GM23338 (cell line): ENCODE data around the gene CFAP74. TPM values are rescaled to one million over a fixed set of nuclear protein-coding genes. Genes with fewer than 3 reads are reported as not detected.

Experiments used
- ATAC-seq: fragments of 200-7000 bp; cut with Tn5 transposase; 3 replicates; pipeline ENCODE4 v1.9.1; 2020
- DNase-seq: peaks from one replicate; pipeline ENCODE4 v3.0.0-alpha.2; 2015; ENCODE audit warnings: low spot score
- H2AFZ ChIP-seq: fragments of 200-600 bp; sonication (generic); 2 replicates; pipeline ENCODE4 v1.8.0; 2016; ENCODE audit warnings: antibody characterized with exemption, mild to moderate bottlenecking, moderate library complexity
- H3F3A ChIP-seq: fragments of 200-600 bp; sonication (generic); replicated peaks from 2 replicates; pipeline ENCODE4 v1.8.0; 2017; ENCODE audit warnings: antibody characterized with exemption, mixed run types, low read depth
- H3K27ac ChIP-seq: fragments of 200-600 bp; sonication (generic); 2 replicates; pipeline ENCODE4 v1.6.1; 2016; ENCODE audit warnings: low read depth
- H3K27me3 ChIP-seq: fragments of 200-600 bp; sonication (generic); 2 replicates; pipeline ENCODE4 v1.8.0; 2016; ENCODE audit warnings: mild to moderate bottlenecking, mixed run types, moderate library complexity; ENCODE audit not compliant: insufficient read depth
- H3K36me3 ChIP-seq: fragments of 200-600 bp; sonication (generic); 2 replicates; pipeline ENCODE4 v1.8.0; 2016; ENCODE audit warnings: mild to moderate bottlenecking; ENCODE audit not compliant: insufficient read depth
- H3K4me1 ChIP-seq: fragments of 200-600 bp; sonication (generic); 2 replicates; pipeline ENCODE4 v1.8.0; 2016; ENCODE audit warnings: mild to moderate bottlenecking, moderate library complexity; ENCODE audit not compliant: insufficient read depth
- H3K4me2 ChIP-seq: fragments of 200-600 bp; sonication (generic); 2 replicates; pipeline ENCODE4 v1.7.1; 2017; ENCODE audit warnings: mixed run types
- H3K4me3 ChIP-seq: fragments of 200-600 bp; sonication (generic); 2 replicates; pipeline ENCODE4 v1.6.1; 2016; ENCODE audit warnings: mixed run types
- H3K79me2 ChIP-seq: fragments of 200-600 bp; sonication (generic); replicated peaks from 2 replicates; pipeline ENCODE4 v1.8.0; 2017; ENCODE audit warnings: mild to moderate bottlenecking; ENCODE audit not compliant: insufficient read depth
- H3K9me2 ChIP-seq: fragments of 200-600 bp; sonication (generic); 2 replicates; pipeline ENCODE4 v1.8.0; 2017; ENCODE audit not compliant: insufficient read depth
- H4K20me1 ChIP-seq: fragments of 200-600 bp; sonication (generic); replicated peaks from 2 replicates; pipeline ENCODE4 v1.8.0; 2017; ENCODE audit warnings: mild to moderate bottlenecking; ENCODE audit not compliant: insufficient read depth
- H3K27ac Mint-ChIP-seq: 2 replicates; pipeline ENCODE4 v1.8.0; 2020; ENCODE audit warnings: inconsistent platforms, mild to moderate bottlenecking, moderate library complexity, mixed read lengths
- H3K27me3 Mint-ChIP-seq: 3 replicates; pipeline ENCODE4 v1.8.0; 2022; ENCODE audit warnings: low read depth, mild to moderate bottlenecking, moderate library complexity, mixed read lengths, inconsistent platforms; ENCODE audit not compliant: insufficient read depth, poor library complexity
- H3K36me3 Mint-ChIP-seq: 3 replicates; pipeline ENCODE4 v1.8.0; 2021; ENCODE audit warnings: low read depth, mild to moderate bottlenecking, inconsistent platforms, moderate library complexity, mixed read lengths
- H3K4me1 Mint-ChIP-seq: 3 replicates; pipeline ENCODE4 v1.8.0; 2020; ENCODE audit warnings: mild to moderate bottlenecking, inconsistent platforms, mixed read lengths
- H3K4me3 Mint-ChIP-seq: 3 replicates; pipeline ENCODE4 v1.8.0; 2021; ENCODE audit warnings: moderate library complexity, mild to moderate bottlenecking, inconsistent platforms, mixed read lengths
- H3K9me3 Mint-ChIP-seq: 3 replicates; pipeline ENCODE4 v1.8.0; 2020; ENCODE audit warnings: moderate library complexity, mild to moderate bottlenecking, inconsistent platforms, mixed read lengths
- CREB1 ChIP-seq: fragments of 250-450 bp; sonication (Bioruptor Pico); IDR thresholded peaks from 2 replicates; pipeline ENCODE4 v1.5.0; 2020; ENCODE audit warnings: low read depth, mild to moderate bottlenecking, moderate library complexity
- CTCF ChIP-seq, 2 experiments: fragments of 200-600 bp in 1 of 2; sonication (generic) in 1 of 2; conservative IDR thresholded peaks; 2 replicates each; pipeline versions ENCODE4 v1.5.1 to v1.6.1; 2016 to 2017; ENCODE audit warnings: antibody characterized with exemption in 2 of 2, low read depth in 2 of 2, mild to moderate bottlenecking in 2 of 2, moderate library complexity in 1 of 2
- EZH2 ChIP-seq: fragments of 200-600 bp; sonication (generic); IDR thresholded peaks from one replicate; pipeline ENCODE4 v1.8.0; 2017; ENCODE audit warnings: antibody characterized with exemption, mild to moderate bottlenecking, low read depth; ENCODE audit not compliant: unreplicated experiment
- EZH2phosphoT487 ChIP-seq: fragments of 200-600 bp; sonication (generic); IDR thresholded peaks from one replicate; pipeline ENCODE4 v1.8.1; 2018; ENCODE audit warnings: antibody characterized with exemption; ENCODE audit not compliant: unreplicated experiment
- JUNB ChIP-seq: IDR thresholded peaks from one replicate; pipeline ENCODE4 v1.6.1; 2016; ENCODE audit warnings: antibody characterized with exemption; ENCODE audit not compliant: unreplicated experiment
- NANOG ChIP-seq: IDR thresholded peaks from 2 replicates; pipeline ENCODE4 v1.6.1; 2016; ENCODE audit warnings: antibody characterized with exemption, borderline replicate concordance
- POLR2AphosphoS5 ChIP-seq: IDR thresholded peaks from 2 replicates; pipeline ENCODE4 v1.6.1; 2016; ENCODE audit warnings: antibody characterized with exemption, low read depth
- REST ChIP-seq: IDR thresholded peaks from one replicate; pipeline ENCODE4 v1.6.1; 2018; ENCODE audit warnings: antibody characterized with exemption; ENCODE audit not compliant: unreplicated experiment
- STAT1 ChIP-seq: IDR thresholded peaks from one replicate; pipeline ENCODE4 v1.6.1; 2016; ENCODE audit warnings: antibody characterized with exemption; ENCODE audit not compliant: unreplicated experiment
- ZNF331 ChIP-seq: fragments of 250-450 bp; sonication (Bioruptor Pico); IDR thresholded peaks from 2 replicates; pipeline ENCODE4 v1.5.0; 2020; ENCODE audit warnings: low read depth, mild to moderate bottlenecking, moderate library complexity
- ZNF462 ChIP-seq: fragments of 250-450 bp; sonication (Bioruptor Pico); IDR thresholded peaks from 2 replicates; pipeline ENCODE4 v1.5.0; 2020; ENCODE audit warnings: mild to moderate bottlenecking, moderate library complexity
- polyA plus RNA-seq: library from polyadenylated mRNA; unstranded; fragments of >200 nt; fragmentation: Nextera tagmentation; extraction: Ambion mirVana; gene quantifications from 2 replicates; pipeline ENCODE4 v1.2.1, GENCODE V29; 2016
- total RNA-seq: library from RNA; depleted of rRNA; stranded (reverse); fragments of >200 nt; shearing (Covaris generic); gene quantifications from 2 replicates; pipeline ENCODE4 v1.2.3, GENCODE V29; 2014

The CFAP74 gene
- total and polyA plus RNA-seq, 2 experiments from 2014 or later = 0.21 TPM; not detected in 1

- ATAC-seq = no peak
- no peaks in the 10 kb centered on the region for H3K36me3 ChIP-seq
- H2AFZ ChIP-seq = no peak overlapping the region
- Mint-ChIP-seq H3K9me3 (peaks cover 15% of the 10 kb centered on the region), H3K27me3 (peaks cover 13% of the 10 kb centered on the region), H3K36me3 (no peaks in the 10 kb centered on the region; the same call in 2 of the 3 replicates), H3K4me3 (no peak overlapping the region; the same call in 2 of the 3 replicates), H3K4me1 (peaks cover 4% of the 10 kb centered on the region; the same call in 1 of the 3 replicates), H3K27ac (no peak overlapping the region)
- H3K27ac ChIP-seq = no peak overlapping the region
- DNase-seq = no peak
- peaks cover 8% of the 10 kb centered on the region for H3F3A ChIP-seq
- H3K4me3 ChIP-seq = no peak overlapping the region
- TF ChIP-seq CREB1 (CRISPR knock-in tag) (no peak), STAT1 (no peak), EZH2phosphoT487 (no peak)
- H3K4me2 ChIP-seq = no peak overlapping the region
- no peaks in the 10 kb centered on the region for H4K20me1 ChIP-seq
- no peaks in the 10 kb centered on the region for H3K9me2 ChIP-seq
- H3K4me1 ChIP-seq = no peaks in the 10 kb centered on the region
- H3K27me3 ChIP-seq = no peaks in the 10 kb centered on the region
- no peaks in the 10 kb centered on the region for H3K79me2 ChIP-seq
Observed at GRCh38 chr1:1967879-1968278, 35.7 kb downstream of the CFAP74 start.

- H3K27ac ChIP-seq = no peak overlapping the region
- Mint-ChIP-seq H3K36me3 (no peaks in the 10 kb centered on the region; the same call in 2 of the 3 replicates), H3K9me3 (peaks cover 15% of the 10 kb centered on the region), H3K4me3 (no peak overlapping the region), H3K4me1 (peaks cover 4% of the 10 kb centered on the region; the same call in 1 of the 3 replicates), H3K27ac (no peak overlapping the region), H3K27me3 (peaks cover 12% of the 10 kb centered on the region)
- no peaks in the 10 kb centered on the region for H4K20me1 ChIP-seq
- H3K9me2 ChIP-seq = no peaks in the 10 kb centered on the region
- H2AFZ ChIP-seq = no peak overlapping the region
- no peaks in the 10 kb centered on the region for H3K4me1 ChIP-seq
- peaks cover 8% of the 10 kb centered on the region for H3F3A ChIP-seq
- no peak overlapping the region for H3K4me3 ChIP-seq
- no peak overlapping the region for H3K4me2 ChIP-seq
- H3K79me2 ChIP-seq = no peaks in the 10 kb centered on the region
- ATAC-seq (no peak), DNase-seq (no peak)
- no peaks in the 10 kb centered on the region for H3K36me3 ChIP-seq
- H3K27me3 ChIP-seq = no peaks in the 10 kb centered on the region
- TF ChIP-seq STAT1 (no peak), EZH2phosphoT487 (no peak), ZNF462 (CRISPR knock-in tag) (no peak), JUNB (no peak), EZH2 (no peak), POLR2AphosphoS5 (no peak), NANOG (no peak), REST (no peak), CREB1 (CRISPR knock-in tag) (no peak), ZNF331 (CRISPR knock-in tag) (no peak), CTCF (conservative IDR thresholded peaks at IDR 0.05; ENCODE audit: low read depth in 2 of 2) (no peak)
Observed at GRCh38 chr1:1967151-1967550, 36.4 kb downstream of the CFAP74 start.
